OCI-LY7 (cell line): Measurements from ENCODE around the gene C1orf35. TPM values are rescaled to one million over a fixed set of nuclear protein-coding genes. Genes with fewer than 3 reads are reported as not detected.

ENCODE experiments used
- BruUV-seq: library from RNA; stranded (reverse); fragments of 400-500 nt; replicated peaks from 2 replicates; lab custom pipeline; 2021; lab: Mats Ljungman, UMichigan
- CTCF ChIA-PET: fragments of 300-600 bp; sonication (Branson Sonifier 250); formaldehyde crosslinking; loops from one replicate; lab custom pipeline; 2022; ENCODE audit warnings: antibody characterized with exemption; ENCODE audit not compliant: unreplicated experiment; lab: Charles Lee
- POLR2A ChIA-PET: fragments of 300-600 bp; sonication (Branson Sonifier 250); formaldehyde crosslinking; loops from one replicate; lab custom pipeline; 2022; ENCODE audit warnings: antibody characterized with exemption; lab: Charles Lee
- DNase-seq: peaks from one replicate; pipeline ENCODE4 v3.0.0-alpha.2; 2015; ENCODE audit warnings: low spot score
- H2AFZ ChIP-seq: fragments of 200-600 bp; sonication (generic), shearing (Covaris generic); 2 replicates; pipeline ENCODE4 v1.6.1; 2014; ENCODE audit warnings: mild to moderate bottlenecking, antibody characterized with exemption, low read length, moderate library complexity
- H3K27ac ChIP-seq: fragments of 200-600 bp; sonication (generic); 2 replicates; pipeline ENCODE4 v1.5.1; 2014; ENCODE audit warnings: mixed run types, low read depth, mild to moderate bottlenecking, moderate library complexity, low read length, inconsistent platforms; ENCODE audit not compliant: poor library complexity, severe bottlenecking
- H3K36me3 ChIP-seq: fragments of 200-600 bp; sonication (generic); 2 replicates; pipeline ENCODE4 v1.6.1; 2014; ENCODE audit warnings: mild to moderate bottlenecking, antibody characterized with exemption, low read length, moderate library complexity, mixed read lengths; ENCODE audit not compliant: insufficient read depth
- H3K4me1 ChIP-seq: fragments of 200-600 bp; sonication (generic); 2 replicates; pipeline ENCODE4 v1.5.1; 2014; ENCODE audit warnings: mild to moderate bottlenecking, low read length; ENCODE audit not compliant: insufficient read depth, poor library complexity, severe bottlenecking
- H3K4me2 ChIP-seq: fragments of 200-600 bp; sonication (generic); 2 replicates; pipeline ENCODE4 v1.6.1; 2014; ENCODE audit warnings: mild to moderate bottlenecking, low read length
- H3K4me3 ChIP-seq: fragments of 200-600 bp; sonication (generic); 2 replicates; pipeline ENCODE4 v1.5.1; 2014; ENCODE audit warnings: mild to moderate bottlenecking, low read depth, low read length; ENCODE audit not compliant: poor library complexity, severe bottlenecking
- H3K79me2 ChIP-seq: fragments of 200-600 bp; sonication (generic); 2 replicates; pipeline ENCODE4 v1.6.1; 2016; ENCODE audit warnings: low read depth, mild to moderate bottlenecking, low read length, moderate library complexity, mixed read lengths; ENCODE audit not compliant: insufficient read depth
- H3K9me2 ChIP-seq: fragments of 200-600 bp; sonication (generic); 2 replicates; pipeline ENCODE4 v1.6.1; 2016; ENCODE audit warnings: mild to moderate bottlenecking, low read length, mixed read lengths; ENCODE audit not compliant: insufficient read depth
- H3K9me3 ChIP-seq: fragments of 200-600 bp; sonication (generic); 2 replicates; pipeline ENCODE4 v1.6.1; 2014; ENCODE audit warnings: mild to moderate bottlenecking, mixed run types, low read length, mixed read lengths
- H4K20me1 ChIP-seq: fragments of 200-600 bp; sonication (generic); 2 replicates; pipeline ENCODE4 v1.6.1; 2014; ENCODE audit warnings: mild to moderate bottlenecking, antibody characterized with exemption, low read length, moderate library complexity, mixed read lengths; ENCODE audit not compliant: insufficient read depth
- EZH2phosphoT487 ChIP-seq: fragments of 200-600 bp; sonication (generic); IDR thresholded peaks from 2 replicates; pipeline ENCODE4 v1.6.1; 2018; ENCODE audit warnings: low read depth, borderline replicate concordance, mild to moderate bottlenecking, mixed run types, antibody characterized with exemption, low read length, moderate library complexity, mixed read lengths
- intact Hi-C: fragments of 100-400 bp; cut with micrococcal nuclease; formaldehyde crosslinking; loops from one replicate; pipeline ENCODE4 v1.10.0; 2022; ENCODE audit not compliant: unreplicated experiment
- total RNA-seq, 2 experiments: library from RNA; depleted of rRNA in 1 of 2; stranded (reverse); fragments of >200 nt in 1 of 2; shearing (Covaris generic) in 1 of 2; gene quantifications; 2 replicates each; pipeline ENCODE4 v1.2.3, GENCODE V29; 2014 to 2022
- TF ChIP-seq, protein P1 (sequence below): fragments of 200-600 bp; sonication (generic); conservative IDR thresholded peaks from 2 replicates; pipeline ENCODE4 v1.5.1; 2014; ENCODE audit warnings: mild to moderate bottlenecking, antibody characterized with exemption, low read length, moderate library complexity, mixed read lengths

The C1orf35 gene
- total RNA-seq, 2 experiments from 2014 or later = 30.7 to 33.3 TPM

DNA sequence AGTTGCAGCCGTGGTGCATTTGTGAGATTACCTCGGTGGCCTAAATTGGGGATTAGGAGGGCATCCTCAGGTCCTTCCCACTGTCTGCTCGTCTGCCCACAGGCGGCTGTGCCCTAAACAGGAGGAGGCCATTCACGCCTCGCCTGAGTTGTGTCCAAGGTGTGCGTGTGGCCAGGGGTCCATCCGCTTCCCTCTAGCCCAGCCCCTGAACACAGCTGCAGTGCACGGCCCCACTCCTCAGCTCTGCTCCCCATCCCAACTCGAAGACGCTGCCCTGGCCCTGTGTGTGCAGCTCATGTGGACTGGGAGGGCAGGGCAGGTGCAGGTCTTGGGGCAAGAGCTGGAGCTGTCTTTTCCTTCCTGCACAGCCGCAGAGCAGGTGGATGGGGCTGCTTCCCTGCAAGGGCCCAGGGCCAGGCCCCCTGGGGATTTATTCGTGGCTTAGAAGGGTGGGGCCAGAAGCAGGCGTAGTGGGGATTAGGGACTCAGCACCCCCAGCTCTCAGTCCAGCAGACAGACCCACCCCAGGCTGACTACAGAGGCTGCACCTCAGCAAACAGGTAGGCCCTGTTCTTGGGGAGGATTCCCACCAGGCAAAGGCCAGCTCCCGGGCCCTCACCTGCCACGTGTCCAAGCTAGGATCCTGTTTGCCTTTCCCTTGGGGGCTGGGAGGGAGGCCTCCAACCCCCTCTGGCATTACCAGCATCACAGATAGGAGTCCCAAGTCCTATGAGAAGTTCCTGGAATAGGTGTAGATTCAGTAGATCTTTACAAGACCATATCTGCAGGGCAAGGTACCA, 41.3 kb upstream of the C1orf35 start:
- Histone ChIP-seq H3K9me2 (no peaks in the 10 kb centered on the region), H3K4me2 (peak overlapping the region; percentile 99), H3K36me3 (peaks cover 47% of the 10 kb centered on the region), H3K79me2 (peaks cover 47% of the 10 kb centered on the region), H3K27ac (no peak overlapping the region), H4K20me1 (peaks cover 16% of the 10 kb centered on the region; the same call in 1 of the 2 replicates), H3K4me1 (peaks cover 49% of the 10 kb centered on the region), H3K9me3 (no peaks in the 10 kb centered on the region), H3K4me3 (no peak overlapping the region), H2AFZ (no peak overlapping the region)
- CTCF ChIA-PET = interaction anchor here (0.6 kb wide), 1 partner anchor 21 kb away, joined by 3 read pairs; no protein-coding TSS in a partner anchor
- intact Hi-C loops = no loop called here
- no peak for TF ChIP-seq EZH2phosphoT487
- TF ChIP-seq, protein P1, sequence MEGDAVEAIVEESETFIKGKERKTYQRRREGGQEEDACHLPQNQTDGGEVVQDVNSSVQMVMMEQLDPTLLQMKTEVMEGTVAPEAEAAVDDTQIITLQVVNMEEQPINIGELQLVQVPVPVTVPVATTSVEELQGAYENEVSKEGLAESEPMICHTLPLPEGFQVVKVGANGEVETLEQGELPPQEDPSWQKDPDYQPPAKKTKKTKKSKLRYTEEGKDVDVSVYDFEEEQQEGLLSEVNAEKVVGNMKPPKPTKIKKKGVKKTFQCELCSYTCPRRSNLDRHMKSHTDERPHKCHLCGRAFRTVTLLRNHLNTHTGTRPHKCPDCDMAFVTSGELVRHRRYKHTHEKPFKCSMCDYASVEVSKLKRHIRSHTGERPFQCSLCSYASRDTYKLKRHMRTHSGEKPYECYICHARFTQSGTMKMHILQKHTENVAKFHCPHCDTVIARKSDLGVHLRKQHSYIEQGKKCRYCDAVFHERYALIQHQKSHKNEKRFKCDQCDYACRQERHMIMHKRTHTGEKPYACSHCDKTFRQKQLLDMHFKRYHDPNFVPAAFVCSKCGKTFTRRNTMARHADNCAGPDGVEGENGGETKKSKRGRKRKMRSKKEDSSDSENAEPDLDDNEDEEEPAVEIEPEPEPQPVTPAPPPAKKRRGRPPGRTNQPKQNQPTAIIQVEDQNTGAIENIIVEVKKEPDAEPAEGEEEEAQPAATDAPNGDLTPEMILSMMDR = no peak
- BruUV-seq = no TSS peak
- DNase-seq = no peak
- POLR2A ChIA-PET = interaction anchor here (0.7 kb wide), 1 partner anchor 21 kb away, joined by 3 read pairs; the partner anchor contains the start of gene IBA57

DNA sequence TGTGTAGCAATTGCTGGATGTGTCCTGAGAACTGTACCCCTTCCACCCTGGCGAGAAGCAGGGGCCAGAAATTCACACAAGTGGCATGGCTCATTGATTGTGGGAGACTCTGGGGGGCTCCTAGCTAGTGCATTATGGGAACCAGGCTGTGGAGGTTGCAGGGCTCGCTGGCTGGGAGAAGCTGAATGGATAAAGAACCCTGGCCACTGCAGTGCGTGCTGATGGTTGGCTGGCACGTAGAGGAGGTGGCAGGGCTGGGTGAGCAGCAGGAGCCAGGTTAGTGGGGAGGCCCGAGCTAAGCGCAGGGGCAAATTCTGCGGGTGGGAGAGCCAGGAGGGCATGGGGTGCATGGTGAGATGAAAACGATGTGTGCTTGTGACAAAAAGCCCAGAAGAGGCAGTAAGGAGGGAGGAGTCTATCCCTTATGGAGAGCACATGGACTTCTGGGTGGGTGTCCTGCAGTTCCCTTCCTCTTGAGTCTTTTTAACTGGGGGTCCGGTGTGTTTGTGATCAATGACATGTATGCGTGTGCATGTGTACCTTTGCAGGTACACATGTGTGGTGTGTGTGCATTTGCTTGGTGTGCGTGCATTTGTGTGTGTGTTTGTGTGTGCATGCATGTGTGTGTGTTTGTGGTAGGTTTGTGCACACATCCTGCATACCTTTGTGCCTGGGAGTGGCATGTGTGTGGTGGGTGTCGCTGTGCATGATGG, 40.5 kb upstream of the C1orf35 start:
- TF ChIP-seq, protein P1 = no peak
- no peak for TF ChIP-seq EZH2phosphoT487
- peaks cover 49% of the 10 kb centered on the region for H3K4me1 ChIP-seq
- H3K27ac ChIP-seq = peak overlapping the region; percentile 51
- H3K4me2 ChIP-seq = peak overlapping the region; percentile 99
- CTCF ChIA-PET = no interaction called here
- peaks cover 43% of the 10 kb centered on the region for H3K36me3 ChIP-seq
- H3K9me3 ChIP-seq = no peaks in the 10 kb centered on the region
- H4K20me1 ChIP-seq = peaks cover 16% of the 10 kb centered on the region; the same call in 1 of the 2 replicates
- H3K79me2 ChIP-seq = peaks cover 47% of the 10 kb centered on the region
- intact Hi-C loops = no loop called here
- no peak for DNase-seq
- no peak overlapping the region for H3K4me3 ChIP-seq
- no TSS peak for BruUV-seq
- H3K9me2 ChIP-seq = no peaks in the 10 kb centered on the region
- POLR2A ChIA-PET = interaction anchor here (1.1 to 1.3 kb wide), 2 partner anchors 13 to 21 kb away, joined by 4 to 8 read pairs; partner anchors contain the start of gene IBA57
- no peak overlapping the region for H2AFZ ChIP-seq
